HEK293T (cell line): ENCODE data around the gene TNS3.

Experiments used
- BHLHE40 ChIP-seq: fragments of 450-650 bp; IDR thresholded peaks from 2 replicates; pipeline ENCODE4 v1.6.1; 2016; ENCODE audit warnings: mild to moderate bottlenecking, moderate library complexity, borderline replicate concordance
- ELF4 ChIP-seq: fragments of 450-650 bp; IDR thresholded peaks from 2 replicates; pipeline ENCODE4 v1.6.1; 2017; ENCODE audit warnings: antibody characterized with exemption
- FOXA1 ChIP-seq: fragments of 450-650 bp; IDR thresholded peaks from 2 replicates; pipeline ENCODE4 v1.6.1; 2016; ENCODE audit warnings: mild to moderate bottlenecking
- FOXM1 ChIP-seq: fragments of 450-650 bp; IDR thresholded peaks from 2 replicates; pipeline ENCODE4 v1.6.1; 2017; ENCODE audit warnings: mild to moderate bottlenecking, borderline replicate concordance
- LEF1 ChIP-seq: fragments of 450-650 bp; IDR thresholded peaks from 2 replicates; pipeline ENCODE4 v1.6.1; 2017; ENCODE audit warnings: mild to moderate bottlenecking, borderline replicate concordance
- SP1 ChIP-seq: fragments of 450-650 bp; IDR thresholded peaks from 2 replicates; pipeline ENCODE4 v1.6.1; 2017
- SUZ12 ChIP-seq: fragments of 450-650 bp; IDR thresholded peaks from 2 replicates; pipeline ENCODE4 v1.6.1; 2016; ENCODE audit warnings: mild to moderate bottlenecking
- TARDBP ChIP-seq: fragments of 450-650 bp; IDR thresholded peaks from 2 replicates; pipeline ENCODE4 v1.6.1; 2016
- ZNF384 ChIP-seq: fragments of 450-650 bp; IDR thresholded peaks from 2 replicates; pipeline ENCODE4 v1.6.1; 2016

GRCh38 chr7:47271749-47272148, 310.2 kb downstream of the TNS3 start:
- TF ChIP-seq SUZ12 (no peak), BHLHE40 (no peak), FOXM1 (no peak), TARDBP (no peak), SP1 (no peak), FOXA1 (no peak), LEF1 (no peak), ELF4 (no peak), ZNF384 (no peak)
